GM19467 (cell line): Measurements from ENCODE around the gene AFP.

Experiments
- ATAC-seq: cut with Tn5 transposase; IDR thresholded peaks from one replicate; pipeline ENCODE4 v1.9.1; 2021; ENCODE audit warnings: mild to moderate bottlenecking, moderate library complexity; ENCODE audit not compliant: unreplicated experiment

AFP gene

DNA sequence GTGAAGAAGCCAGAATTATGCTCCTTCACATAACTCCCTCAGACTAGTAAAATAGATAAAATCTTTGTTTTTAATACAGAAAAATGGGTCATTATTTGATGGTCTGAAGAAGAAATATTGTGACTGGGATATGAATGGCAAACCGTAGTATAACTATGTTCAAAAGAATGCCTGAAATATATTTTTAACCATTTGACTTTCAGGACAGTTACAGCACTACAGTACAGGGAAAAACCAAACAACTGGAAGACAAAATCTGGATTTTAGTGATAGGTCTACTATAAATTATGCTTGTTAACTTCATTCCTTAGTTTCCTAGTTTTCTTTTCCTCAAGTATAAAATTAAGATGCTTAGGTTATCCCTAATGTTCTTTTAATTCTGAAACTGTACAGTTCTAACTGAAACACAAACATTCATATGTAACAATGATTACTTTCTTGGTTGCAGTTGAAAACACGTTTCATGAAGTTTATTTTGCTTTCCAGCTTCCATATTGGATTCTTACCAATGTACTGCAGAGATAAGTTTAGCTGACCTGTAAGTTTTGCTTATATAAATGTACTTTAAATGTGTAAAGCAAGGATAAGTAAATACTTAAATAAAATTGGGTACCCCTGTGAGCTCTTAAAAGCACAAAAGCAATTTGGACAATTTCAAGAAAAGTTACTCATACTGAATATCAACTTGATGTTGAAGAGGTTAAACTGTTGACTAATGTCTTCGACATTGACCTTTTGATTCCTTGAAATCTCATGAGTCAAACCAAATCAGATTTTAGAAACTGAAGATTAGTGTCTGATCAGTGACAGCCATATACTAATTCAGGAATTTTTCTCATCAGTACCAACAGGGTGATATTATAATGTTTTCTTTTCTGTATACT, 895 bp downstream of the AFP start:
- ATAC-seq = no peak

DNA sequence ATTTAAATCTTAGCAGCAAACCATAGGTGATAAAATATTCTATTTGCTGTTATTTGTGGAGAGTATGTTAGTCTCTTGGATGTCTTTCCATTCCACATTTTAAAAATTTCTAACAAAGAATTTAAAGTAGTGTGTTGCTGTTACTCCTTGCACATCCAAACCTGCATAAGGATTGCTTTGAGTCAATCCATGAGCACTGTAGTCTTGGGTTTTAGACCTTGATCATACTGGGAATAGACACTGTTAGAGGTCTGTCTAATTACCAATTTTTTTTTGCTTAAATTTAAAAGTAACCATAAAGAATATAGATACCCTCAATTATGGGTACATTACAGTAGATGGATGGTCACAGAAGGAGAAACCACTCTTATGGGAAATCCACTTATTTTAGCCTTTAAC, 1.5 kb downstream of the AFP start:
- ATAC-seq = no peak

DNA sequence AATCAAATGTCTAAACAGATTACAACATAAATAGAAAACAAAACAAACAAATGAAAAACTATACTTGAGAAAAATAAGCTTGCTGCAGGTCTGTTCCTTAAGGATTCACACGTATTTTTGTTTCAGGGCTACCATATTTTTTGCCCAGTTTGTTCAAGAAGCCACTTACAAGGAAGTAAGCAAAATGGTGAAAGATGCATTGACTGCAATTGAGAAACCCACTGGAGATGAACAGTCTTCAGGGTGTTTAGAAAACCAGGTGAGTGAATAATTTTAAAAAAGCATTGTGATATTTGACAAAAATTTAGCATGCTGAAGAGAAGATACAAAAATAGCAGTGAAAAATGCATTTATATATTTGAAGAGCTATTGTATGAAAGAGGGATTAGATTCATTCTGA, 2.0 kb downstream of the AFP start:
- no peak for ATAC-seq

DNA sequence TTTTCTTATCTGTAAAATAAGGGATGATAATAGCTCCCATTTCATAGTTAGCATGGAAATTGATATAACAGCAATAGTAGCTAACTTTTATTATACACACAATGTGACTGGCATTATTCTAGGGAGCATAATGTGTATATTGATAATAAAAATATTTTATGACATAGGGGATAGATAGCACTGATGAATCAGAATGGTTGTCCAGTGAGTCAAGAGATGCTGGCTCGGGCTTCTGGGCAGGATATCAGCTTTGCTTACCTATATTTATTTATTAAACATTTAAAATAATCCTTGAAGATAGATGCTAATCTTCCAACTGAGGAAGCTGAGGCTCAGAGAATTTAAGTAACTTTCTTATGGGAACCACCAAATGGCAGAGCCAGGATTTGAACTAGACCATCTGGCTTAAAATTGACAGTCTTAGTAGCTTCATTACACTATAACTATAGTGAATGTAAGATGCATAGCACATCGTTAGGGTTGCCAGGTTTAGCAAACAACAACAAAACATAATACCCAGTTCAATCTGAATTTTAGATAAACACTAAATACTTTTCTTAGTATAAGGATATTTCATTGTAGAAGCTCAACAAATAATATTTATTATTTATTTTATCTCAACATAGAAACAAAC, 2.7 kb downstream of the AFP start:
- ATAC-seq = no peak

DNA sequence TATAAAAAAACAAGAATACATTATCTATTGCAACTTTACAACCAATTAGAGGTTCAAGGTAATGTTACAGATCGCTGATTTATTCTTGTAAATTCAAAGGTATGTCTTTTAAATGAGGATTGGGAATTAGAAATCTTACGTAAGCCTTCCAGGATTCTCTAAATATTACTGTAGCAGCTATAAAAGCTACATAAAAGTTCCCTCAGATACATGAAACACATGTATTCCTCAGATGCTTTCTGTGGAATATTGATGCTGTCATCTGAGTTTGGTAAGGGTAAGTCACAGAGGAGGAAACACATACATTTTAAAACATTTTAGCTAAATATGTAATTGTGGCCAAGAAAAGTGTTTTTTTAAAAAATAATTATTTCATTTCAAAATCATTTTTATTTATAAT, 3.4 kb downstream of the AFP start:
- ATAC-seq = no peak

DNA sequence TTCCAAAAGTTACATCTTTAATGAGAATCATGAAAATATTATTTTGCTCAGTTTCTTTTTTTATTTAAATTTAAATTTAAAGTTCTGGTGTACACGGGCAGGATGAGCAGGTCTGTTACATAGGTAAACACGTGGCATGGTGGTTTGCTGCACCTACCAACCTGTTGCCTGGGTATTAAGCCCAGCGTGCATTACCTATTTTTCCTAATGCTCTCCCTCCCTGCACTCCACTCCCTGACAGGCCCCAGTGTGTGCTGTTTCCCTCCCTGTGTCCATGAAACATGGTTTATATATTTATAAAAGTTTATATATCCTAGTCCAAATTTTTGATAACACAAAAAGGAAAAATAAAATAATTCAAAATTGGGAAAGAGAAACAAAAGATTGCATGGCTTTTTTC, 4.0 kb downstream of the AFP start:
- ATAC-seq = no peak

DNA sequence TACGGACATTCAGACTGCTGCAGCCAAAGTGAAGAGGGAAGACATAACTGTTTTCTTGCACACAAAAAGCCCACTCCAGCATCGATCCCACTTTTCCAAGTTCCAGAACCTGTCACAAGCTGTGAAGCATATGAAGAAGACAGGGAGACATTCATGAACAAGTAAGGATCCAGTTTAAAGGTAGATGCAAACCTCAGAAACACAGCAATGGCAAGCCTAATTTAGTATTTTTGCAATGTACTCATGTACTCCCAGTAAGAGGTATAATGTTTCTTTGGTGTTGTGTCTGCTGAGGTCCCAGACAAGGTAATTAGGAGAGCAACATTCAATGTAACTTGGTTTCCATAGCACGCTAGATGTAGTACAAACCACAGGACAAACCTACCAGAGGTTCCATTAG, 4.6 kb downstream of the AFP start:
- ATAC-seq = no peak

DNA sequence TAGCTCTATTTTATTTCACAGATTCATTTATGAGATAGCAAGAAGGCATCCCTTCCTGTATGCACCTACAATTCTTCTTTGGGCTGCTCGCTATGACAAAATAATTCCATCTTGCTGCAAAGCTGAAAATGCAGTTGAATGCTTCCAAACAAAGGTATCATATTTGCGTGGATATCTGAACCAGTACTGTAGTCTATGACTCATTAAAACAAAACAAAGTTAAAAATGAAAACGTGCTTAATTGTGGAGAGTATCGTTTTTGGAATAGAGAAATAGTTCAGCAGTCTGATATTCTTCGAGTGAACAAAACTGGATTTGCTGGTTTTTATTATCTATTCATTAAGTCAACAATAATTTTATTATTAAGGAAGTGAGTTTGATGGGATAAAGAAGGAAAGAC, 6.3 kb downstream of the AFP start:
- no peak for ATAC-seq

DNA sequence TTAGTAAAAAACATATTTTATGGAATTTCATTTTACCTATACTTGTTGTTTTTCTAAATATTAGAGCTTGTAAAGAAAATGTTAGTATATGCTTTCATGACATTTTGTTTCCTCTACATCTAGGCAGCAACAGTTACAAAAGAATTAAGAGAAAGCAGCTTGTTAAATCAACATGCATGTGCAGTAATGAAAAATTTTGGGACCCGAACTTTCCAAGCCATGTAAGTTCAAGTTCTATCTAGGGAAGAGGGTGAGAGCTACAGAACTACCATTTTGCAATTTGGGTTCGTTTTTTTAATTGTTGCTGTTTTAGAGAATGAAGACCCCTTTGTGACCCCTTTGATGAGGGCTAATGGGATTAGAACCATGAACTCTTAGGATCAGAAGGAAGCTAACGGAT, 7.2 kb downstream of the AFP start:
- no peak for ATAC-seq

DNA sequence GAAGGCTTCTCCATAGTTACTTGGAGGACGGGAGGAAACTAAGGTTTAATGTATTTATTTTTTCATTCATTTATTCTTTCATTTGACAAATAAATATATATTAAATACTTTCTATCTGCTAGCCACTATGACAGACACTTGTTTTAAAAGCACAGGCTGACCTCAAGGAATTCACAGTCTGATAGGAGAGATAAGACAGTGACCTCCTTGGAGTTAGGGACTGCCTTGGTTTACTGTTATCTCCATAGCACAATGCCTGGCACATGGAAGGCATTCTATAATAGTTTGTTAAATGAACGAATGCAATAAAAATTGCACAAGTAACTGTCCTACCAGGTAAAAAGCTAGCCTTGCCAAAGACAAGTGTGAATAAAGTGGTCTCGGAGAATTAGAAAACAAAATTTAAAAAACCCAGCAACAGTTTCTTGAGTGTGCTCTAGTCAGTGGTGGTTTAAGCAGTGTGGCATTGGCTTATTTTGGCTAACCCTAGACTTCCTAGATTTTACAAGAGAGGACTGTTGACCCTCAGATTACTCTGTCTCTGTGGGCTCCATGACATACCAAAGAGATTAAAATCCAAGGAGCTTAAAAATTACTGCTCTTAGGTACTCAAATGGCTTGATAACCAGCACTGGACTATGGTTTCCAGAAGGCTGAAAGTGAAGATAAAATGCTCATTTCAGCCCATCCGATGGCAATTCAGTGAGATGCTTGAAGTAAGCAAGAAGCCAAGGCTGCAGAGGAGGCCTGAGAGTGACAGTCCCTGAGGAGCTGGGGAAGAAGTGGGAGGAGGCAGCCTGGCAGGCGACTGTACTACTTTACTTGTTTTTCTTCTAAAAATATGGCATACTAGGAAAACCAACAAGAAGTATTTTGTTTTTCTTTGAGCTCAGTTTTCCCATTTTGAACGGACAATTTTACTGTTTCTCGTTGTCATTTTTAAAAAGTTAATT, 9.6 kb downstream of the AFP start:
- ATAC-seq = no peak

DNA sequence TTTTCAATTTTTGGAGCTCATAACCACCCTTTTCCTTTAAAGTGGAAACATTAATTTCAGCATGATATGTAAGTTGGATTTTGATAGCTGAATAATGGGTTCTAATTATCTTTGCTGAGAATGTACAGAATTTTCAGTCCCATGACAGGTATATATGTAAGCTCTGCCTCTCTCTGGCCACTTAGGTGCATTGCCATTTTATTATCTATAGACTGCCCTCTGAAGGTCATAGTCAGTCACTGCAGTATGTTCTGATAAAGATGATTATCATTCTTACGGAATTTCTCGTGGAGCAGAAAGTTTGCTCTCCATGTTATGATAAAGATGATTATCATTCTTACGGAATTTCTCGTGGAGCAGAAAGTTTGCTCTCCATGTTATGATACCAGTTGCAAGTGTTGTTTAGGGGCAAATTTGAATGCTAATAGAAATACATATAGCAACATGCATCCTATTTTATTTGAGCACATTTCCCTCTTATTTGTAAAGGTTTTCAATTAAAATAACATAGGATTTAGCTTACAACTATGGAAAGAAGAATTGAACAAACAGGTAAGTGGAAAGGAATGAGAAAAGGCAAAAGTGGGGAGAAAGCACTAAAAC, 10.4 kb downstream of the AFP start:
- peak; percentile 98 for ATAC-seq

DNA sequence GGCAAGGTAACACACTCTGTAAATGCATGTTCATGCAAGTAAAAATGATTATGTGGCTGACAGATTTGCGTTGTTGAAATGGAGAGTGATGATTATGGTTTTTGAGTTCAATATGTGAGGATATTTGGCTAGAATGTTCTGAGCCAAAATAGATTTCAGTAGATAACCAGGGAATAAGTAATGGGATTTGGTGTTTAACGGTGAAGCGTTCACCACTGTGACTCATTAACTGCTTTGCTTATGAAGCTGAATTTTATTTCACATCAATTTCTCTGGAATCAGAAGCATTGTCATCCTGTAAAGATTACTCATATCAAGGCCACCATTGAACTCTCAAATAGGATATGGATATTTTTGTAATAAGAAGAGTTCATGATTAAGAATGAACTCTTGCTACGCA, 11.7 kb downstream of the AFP start:
- no peak for ATAC-seq

DNA sequence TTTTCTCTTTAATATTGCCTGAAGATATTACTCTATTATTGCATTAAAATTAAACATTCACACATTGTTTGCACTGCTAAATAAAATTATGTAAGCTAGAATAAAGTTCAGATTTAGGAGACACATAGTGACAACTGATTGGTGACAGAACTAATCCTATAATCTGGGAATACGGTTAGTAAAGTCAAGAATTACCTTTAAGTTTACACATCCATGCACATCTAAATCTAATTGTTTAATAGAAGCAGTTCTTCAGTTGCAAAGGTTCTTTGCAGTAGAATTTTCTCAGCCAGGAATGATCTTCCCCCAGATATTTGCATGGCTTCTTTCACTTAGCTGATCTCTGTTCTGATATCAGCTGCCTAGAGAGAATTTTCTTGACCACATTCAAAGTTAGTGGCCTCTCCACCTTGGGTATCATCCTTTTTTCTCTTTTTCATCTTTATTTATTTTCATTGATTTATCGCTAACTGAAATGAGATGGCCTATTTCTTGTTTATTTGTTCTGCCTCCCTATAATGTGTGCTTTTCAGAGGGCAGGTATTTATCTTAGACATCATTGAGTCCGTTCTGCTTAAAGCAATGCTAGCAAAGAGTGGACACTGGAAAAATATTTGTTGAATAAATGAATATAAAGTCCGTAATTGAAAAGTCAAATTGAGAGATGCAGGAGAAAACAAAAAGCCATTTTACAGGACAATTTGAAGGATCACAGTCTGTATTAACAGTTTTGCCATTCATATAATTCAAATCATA, 12.6 kb downstream of the AFP start:
- no peak for ATAC-seq

DNA sequence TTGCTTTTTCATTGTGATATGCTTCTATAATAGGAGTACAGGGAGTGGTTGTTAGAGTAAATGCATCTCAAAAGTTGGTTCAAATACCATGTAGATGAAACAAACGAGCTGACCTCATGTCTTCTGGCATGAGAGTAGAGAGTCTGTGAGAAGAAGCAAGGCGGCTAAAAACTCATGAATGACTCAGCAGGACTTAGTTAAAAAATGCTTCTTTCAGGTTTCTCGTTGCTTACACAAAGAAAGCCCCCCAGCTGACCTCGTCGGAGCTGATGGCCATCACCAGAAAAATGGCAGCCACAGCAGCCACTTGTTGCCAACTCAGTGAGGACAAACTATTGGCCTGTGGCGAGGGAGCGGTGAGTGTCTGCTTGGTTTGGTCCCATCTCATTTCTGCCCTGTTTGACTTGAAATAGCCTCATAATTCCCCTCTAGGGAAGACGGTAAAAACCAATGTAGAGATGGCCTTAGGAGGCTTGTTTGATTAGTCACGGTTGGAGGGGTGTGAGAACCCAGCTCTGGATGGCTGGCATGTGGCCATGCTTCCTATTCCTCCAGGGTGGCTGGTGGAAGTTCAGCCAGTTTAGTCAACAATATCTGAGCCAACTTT, 14.5 kb downstream of the AFP start:
- ATAC-seq = no peak

DNA sequence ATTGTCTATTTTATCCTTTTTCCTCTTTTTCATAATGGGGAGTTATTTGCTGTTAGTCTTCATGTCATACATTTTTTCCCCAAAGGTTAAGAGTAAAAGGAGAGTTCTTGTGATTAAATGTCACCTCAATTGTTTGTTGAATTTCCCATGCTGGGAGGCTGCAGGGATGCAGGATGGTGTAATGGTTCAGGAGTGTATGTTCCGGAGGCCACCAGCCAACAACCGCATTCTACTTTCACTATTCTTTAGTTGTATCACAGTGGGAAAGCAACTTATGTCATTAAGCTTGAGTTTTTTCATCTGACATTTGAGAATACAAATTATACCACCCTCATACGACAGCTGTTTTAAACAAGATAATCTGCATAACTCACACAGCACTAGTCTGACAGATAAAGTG, 15.4 kb downstream of the AFP start:
- no peak for ATAC-seq

DNA sequence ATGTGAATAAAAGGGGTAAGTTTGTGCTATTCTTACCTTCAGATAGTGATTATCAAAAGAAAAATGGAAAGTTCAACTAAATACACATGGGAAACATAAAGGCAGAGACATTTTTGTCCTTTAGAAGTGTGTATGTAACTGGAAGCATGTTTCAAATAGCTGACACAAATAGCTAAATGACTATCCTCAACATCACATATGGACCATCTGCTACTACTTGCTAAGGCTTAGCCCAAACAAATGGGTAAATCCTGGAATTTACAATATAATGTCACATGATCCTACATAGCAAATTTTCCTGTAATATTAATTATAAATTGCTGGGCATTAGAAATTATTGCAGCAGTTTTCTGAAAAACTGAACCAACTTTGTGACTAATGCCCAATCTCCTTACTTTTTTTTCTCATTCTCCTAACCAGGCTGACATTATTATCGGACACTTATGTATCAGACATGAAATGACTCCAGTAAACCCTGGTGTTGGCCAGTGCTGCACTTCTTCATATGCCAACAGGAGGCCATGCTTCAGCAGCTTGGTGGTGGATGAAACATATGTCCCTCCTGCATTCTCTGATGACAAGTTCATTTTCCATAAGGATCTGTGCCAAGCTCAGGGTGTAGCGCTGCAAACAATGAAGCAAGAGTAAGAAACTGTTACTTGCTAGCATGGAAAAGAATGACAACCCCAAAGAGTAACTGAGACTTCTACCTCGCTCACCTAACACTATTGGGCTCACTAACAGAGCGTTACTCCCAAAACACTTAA, 16.1 kb downstream of the AFP start:
- ATAC-seq = no peak

DNA sequence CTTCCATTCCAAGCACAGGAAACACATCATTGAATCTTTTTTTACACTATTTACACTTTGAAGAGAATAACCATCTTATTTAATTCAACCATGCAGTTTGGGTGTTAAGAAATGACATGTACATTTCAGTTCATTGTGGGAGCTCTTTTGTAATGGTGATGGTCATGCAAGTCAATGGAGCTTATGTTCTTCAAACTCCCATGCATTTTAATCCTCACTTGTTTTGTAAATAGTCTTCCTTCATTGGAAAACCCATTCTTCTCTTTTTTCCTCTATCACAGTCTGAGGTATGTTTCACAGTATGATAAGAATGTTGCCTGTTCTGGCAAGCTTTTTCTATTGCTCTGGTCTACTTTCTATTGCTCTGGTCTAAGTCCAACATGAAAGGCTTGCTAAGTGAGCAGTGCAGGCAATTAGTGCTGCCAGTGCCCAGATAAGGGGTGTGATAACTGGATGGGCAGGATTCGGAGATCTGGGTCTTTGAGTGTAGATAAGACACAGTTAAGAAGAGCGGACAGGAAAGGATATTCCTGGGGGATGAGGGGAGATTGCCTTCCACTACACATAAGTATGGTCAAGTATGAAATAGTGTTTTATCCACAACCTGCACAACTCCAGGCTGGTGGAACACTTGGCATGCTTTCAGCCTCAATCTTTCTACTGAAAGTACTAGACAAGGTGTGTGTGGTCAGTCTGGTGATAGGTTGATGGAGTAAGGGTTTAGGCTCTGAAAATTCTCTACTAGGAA, 17.1 kb downstream of the AFP start:
- ATAC-seq = no peak

DNA sequence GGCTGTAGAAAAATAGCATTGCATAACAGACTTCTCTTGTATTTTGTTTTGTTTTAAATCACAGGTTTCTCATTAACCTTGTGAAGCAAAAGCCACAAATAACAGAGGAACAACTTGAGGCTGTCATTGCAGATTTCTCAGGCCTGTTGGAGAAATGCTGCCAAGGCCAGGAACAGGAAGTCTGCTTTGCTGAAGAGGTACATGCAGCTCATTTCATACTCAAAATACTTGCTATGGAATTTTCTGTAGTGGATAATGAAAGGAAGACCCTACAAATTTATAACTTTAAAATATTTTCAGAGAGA, 17.6 kb downstream of the AFP start:
- ATAC-seq = no peak

DNA sequence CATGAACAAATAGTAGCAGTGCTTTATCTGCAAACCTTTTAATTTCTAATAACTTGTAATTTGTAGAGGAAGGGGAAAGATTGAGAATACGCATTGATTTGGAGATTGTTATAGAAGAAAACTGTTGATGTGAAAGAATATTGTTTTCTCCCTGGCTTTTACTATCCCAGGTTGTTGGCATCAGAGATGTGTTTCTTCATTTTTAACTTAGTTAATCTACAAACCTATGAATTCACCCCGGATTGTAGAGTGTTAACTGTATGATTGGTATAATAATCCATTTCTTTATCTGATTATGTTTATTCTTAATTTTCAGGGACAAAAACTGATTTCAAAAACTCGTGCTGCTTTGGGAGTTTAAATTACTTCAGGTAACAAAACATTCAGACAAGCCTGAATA, 18.9 kb downstream of the AFP start:
- ATAC-seq = no peak
